Uterus (tissue), 2 donors: ENCODE results near the gene OR52K2.

Experiments used
- POLR2A ChIP-seq, 2 donors: fragments of 450-650 bp; IDR thresholded peaks; one replicate each; pipeline ENCODE4 v1.6.1; 2016; ENCODE audit warnings: antibody characterized with exemption in 2 of 2, mild to moderate bottlenecking in 1 of 2, moderate library complexity in 1 of 2
- TF ChIP-seq, protein P1 (sequence below), 4 experiments: fragments of 200-600 bp in 2 of 4; fragments of 450-650 bp in 2 of 4; sonication (generic) in 2 of 4; IDR thresholded peaks; one replicate each; pipeline ENCODE4 v1.5.1; 2016 to 2019; ENCODE audit warnings: antibody characterized with exemption in 4 of 4, mild to moderate bottlenecking in 2 of 4, moderate library complexity in 1 of 4

DNA sequence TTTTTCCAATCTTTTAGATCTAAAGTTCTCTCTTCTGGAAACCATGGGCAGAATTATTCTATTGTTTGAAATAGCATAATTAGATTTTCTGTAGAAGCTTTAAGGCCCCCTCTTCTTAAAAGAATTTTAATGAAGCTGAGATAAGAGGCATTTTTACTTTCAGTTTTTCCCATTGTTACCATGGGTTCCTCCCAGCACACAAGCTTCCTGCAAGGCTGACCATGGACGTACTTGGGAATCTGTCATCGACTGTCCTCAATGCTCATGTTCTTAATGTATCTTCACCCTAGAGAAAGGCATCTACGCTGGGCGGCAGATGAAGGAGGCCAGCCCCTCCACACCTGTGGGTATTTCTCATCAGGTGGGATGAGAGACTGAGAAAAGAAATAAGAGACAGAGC, 11.1 kb downstream of the OR52K2 start:
- TF ChIP-seq, protein P1, sequence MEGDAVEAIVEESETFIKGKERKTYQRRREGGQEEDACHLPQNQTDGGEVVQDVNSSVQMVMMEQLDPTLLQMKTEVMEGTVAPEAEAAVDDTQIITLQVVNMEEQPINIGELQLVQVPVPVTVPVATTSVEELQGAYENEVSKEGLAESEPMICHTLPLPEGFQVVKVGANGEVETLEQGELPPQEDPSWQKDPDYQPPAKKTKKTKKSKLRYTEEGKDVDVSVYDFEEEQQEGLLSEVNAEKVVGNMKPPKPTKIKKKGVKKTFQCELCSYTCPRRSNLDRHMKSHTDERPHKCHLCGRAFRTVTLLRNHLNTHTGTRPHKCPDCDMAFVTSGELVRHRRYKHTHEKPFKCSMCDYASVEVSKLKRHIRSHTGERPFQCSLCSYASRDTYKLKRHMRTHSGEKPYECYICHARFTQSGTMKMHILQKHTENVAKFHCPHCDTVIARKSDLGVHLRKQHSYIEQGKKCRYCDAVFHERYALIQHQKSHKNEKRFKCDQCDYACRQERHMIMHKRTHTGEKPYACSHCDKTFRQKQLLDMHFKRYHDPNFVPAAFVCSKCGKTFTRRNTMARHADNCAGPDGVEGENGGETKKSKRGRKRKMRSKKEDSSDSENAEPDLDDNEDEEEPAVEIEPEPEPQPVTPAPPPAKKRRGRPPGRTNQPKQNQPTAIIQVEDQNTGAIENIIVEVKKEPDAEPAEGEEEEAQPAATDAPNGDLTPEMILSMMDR (IDR thresholded peaks at IDR 0.05) = no peak
- TF ChIP-seq POLR2A (IDR thresholded peaks at IDR 0.05) = no peak
